OCI-LY3 (cell line): ENCODE data around the gene WDR72.

Experiments
- CTCF ChIP-seq: fragments of 200-600, 300-600 bp; sonication (generic); IDR thresholded peaks from 2 replicates; pipeline ENCODE4 v1.5.1; 2014; ENCODE audit warnings: antibody characterized with exemption, low read length, low read depth
- EZH2phosphoT487 ChIP-seq: fragments of 200-600 bp; shearing (Covaris generic); IDR thresholded peaks from 2 replicates; pipeline ENCODE4 v1.6.1; 2018; ENCODE audit warnings: antibody characterized with exemption, mixed run types, low read depth

GRCh38 chr15:53469422-53469821, 290.0 kb downstream of the WDR72 start:
- TF ChIP-seq CTCF (no peak), EZH2phosphoT487 (no peak)
